GM23338 (cell line): ENCODE measurements around the gene ATXN7. TPM values are rescaled to one million over a fixed set of nuclear protein-coding genes. Genes with fewer than 3 reads are reported as not detected.

Experiments used
- ATAC-seq: fragments of 200-7000 bp; cut with Tn5 transposase; 3 replicates; pipeline ENCODE4 v1.9.1; 2020
- DNase-seq: peaks from one replicate; pipeline ENCODE4 v3.0.0-alpha.2; 2015; ENCODE audit warnings: low spot score
- H2AFZ ChIP-seq: fragments of 200-600 bp; sonication (generic); 2 replicates; pipeline ENCODE4 v1.8.0; 2016; ENCODE audit warnings: antibody characterized with exemption, mild to moderate bottlenecking, moderate library complexity
- H3F3A ChIP-seq: fragments of 200-600 bp; sonication (generic); replicated peaks from 2 replicates; pipeline ENCODE4 v1.8.0; 2017; ENCODE audit warnings: antibody characterized with exemption, mixed run types, low read depth
- H3K27ac ChIP-seq: fragments of 200-600 bp; sonication (generic); 2 replicates; pipeline ENCODE4 v1.6.1; 2016; ENCODE audit warnings: low read depth
- H3K27me3 ChIP-seq: fragments of 200-600 bp; sonication (generic); 2 replicates; pipeline ENCODE4 v1.8.0; 2016; ENCODE audit warnings: mild to moderate bottlenecking, mixed run types, moderate library complexity; ENCODE audit not compliant: insufficient read depth
- H3K36me3 ChIP-seq: fragments of 200-600 bp; sonication (generic); 2 replicates; pipeline ENCODE4 v1.8.0; 2016; ENCODE audit warnings: mild to moderate bottlenecking; ENCODE audit not compliant: insufficient read depth
- H3K4me1 ChIP-seq: fragments of 200-600 bp; sonication (generic); 2 replicates; pipeline ENCODE4 v1.8.0; 2016; ENCODE audit warnings: mild to moderate bottlenecking, moderate library complexity; ENCODE audit not compliant: insufficient read depth
- H3K4me2 ChIP-seq: fragments of 200-600 bp; sonication (generic); 2 replicates; pipeline ENCODE4 v1.7.1; 2017; ENCODE audit warnings: mixed run types
- H3K4me3 ChIP-seq: fragments of 200-600 bp; sonication (generic); 2 replicates; pipeline ENCODE4 v1.6.1; 2016; ENCODE audit warnings: mixed run types
- H3K79me2 ChIP-seq: fragments of 200-600 bp; sonication (generic); replicated peaks from 2 replicates; pipeline ENCODE4 v1.8.0; 2017; ENCODE audit warnings: mild to moderate bottlenecking; ENCODE audit not compliant: insufficient read depth
- H3K9me2 ChIP-seq: fragments of 200-600 bp; sonication (generic); 2 replicates; pipeline ENCODE4 v1.8.0; 2017; ENCODE audit not compliant: insufficient read depth
- H4K20me1 ChIP-seq: fragments of 200-600 bp; sonication (generic); replicated peaks from 2 replicates; pipeline ENCODE4 v1.8.0; 2017; ENCODE audit warnings: mild to moderate bottlenecking; ENCODE audit not compliant: insufficient read depth
- H3K27ac Mint-ChIP-seq: 2 replicates; pipeline ENCODE4 v1.8.0; 2020; ENCODE audit warnings: inconsistent platforms, mild to moderate bottlenecking, moderate library complexity, mixed read lengths
- H3K27me3 Mint-ChIP-seq: 3 replicates; pipeline ENCODE4 v1.8.0; 2022; ENCODE audit warnings: low read depth, mild to moderate bottlenecking, moderate library complexity, mixed read lengths, inconsistent platforms; ENCODE audit not compliant: insufficient read depth, poor library complexity
- H3K36me3 Mint-ChIP-seq: 3 replicates; pipeline ENCODE4 v1.8.0; 2021; ENCODE audit warnings: low read depth, mild to moderate bottlenecking, inconsistent platforms, moderate library complexity, mixed read lengths
- H3K4me1 Mint-ChIP-seq: 3 replicates; pipeline ENCODE4 v1.8.0; 2020; ENCODE audit warnings: mild to moderate bottlenecking, inconsistent platforms, mixed read lengths
- H3K4me3 Mint-ChIP-seq: 3 replicates; pipeline ENCODE4 v1.8.0; 2021; ENCODE audit warnings: moderate library complexity, mild to moderate bottlenecking, inconsistent platforms, mixed read lengths
- H3K9me3 Mint-ChIP-seq: 3 replicates; pipeline ENCODE4 v1.8.0; 2020; ENCODE audit warnings: moderate library complexity, mild to moderate bottlenecking, inconsistent platforms, mixed read lengths
- CREB1 ChIP-seq: fragments of 250-450 bp; sonication (Bioruptor Pico); IDR thresholded peaks from 2 replicates; pipeline ENCODE4 v1.5.0; 2020; ENCODE audit warnings: low read depth, mild to moderate bottlenecking, moderate library complexity
- CTCF ChIP-seq, 2 experiments: fragments of 200-600 bp in 1 of 2; sonication (generic) in 1 of 2; conservative IDR thresholded peaks; 2 replicates each; pipeline versions ENCODE4 v1.5.1 to v1.6.1; 2016 to 2017; ENCODE audit warnings: antibody characterized with exemption in 2 of 2, low read depth in 2 of 2, mild to moderate bottlenecking in 2 of 2, moderate library complexity in 1 of 2
- ETS1 ChIP-seq: IDR thresholded peaks from 2 replicates; pipeline ENCODE4 v1.6.1; 2016; ENCODE audit warnings: antibody characterized with exemption
- EZH2 ChIP-seq: fragments of 200-600 bp; sonication (generic); IDR thresholded peaks from one replicate; pipeline ENCODE4 v1.8.0; 2017; ENCODE audit warnings: antibody characterized with exemption, mild to moderate bottlenecking, low read depth; ENCODE audit not compliant: unreplicated experiment
- EZH2phosphoT487 ChIP-seq: fragments of 200-600 bp; sonication (generic); IDR thresholded peaks from one replicate; pipeline ENCODE4 v1.8.1; 2018; ENCODE audit warnings: antibody characterized with exemption; ENCODE audit not compliant: unreplicated experiment
- JUNB ChIP-seq: IDR thresholded peaks from one replicate; pipeline ENCODE4 v1.6.1; 2016; ENCODE audit warnings: antibody characterized with exemption; ENCODE audit not compliant: unreplicated experiment
- NANOG ChIP-seq: IDR thresholded peaks from 2 replicates; pipeline ENCODE4 v1.6.1; 2016; ENCODE audit warnings: antibody characterized with exemption, borderline replicate concordance
- POLR2AphosphoS5 ChIP-seq: IDR thresholded peaks from 2 replicates; pipeline ENCODE4 v1.6.1; 2016; ENCODE audit warnings: antibody characterized with exemption, low read depth
- REST ChIP-seq: IDR thresholded peaks from one replicate; pipeline ENCODE4 v1.6.1; 2018; ENCODE audit warnings: antibody characterized with exemption; ENCODE audit not compliant: unreplicated experiment
- STAT1 ChIP-seq: IDR thresholded peaks from one replicate; pipeline ENCODE4 v1.6.1; 2016; ENCODE audit warnings: antibody characterized with exemption; ENCODE audit not compliant: unreplicated experiment
- ZNF114 ChIP-seq: fragments of 250-450 bp; sonication (Bioruptor Pico); IDR thresholded peaks from 2 replicates; pipeline ENCODE4 v1.5.0; 2020; ENCODE audit warnings: mild to moderate bottlenecking, moderate library complexity
- ZNF331 ChIP-seq: fragments of 250-450 bp; sonication (Bioruptor Pico); IDR thresholded peaks from 2 replicates; pipeline ENCODE4 v1.5.0; 2020; ENCODE audit warnings: low read depth, mild to moderate bottlenecking, moderate library complexity
- polyA plus RNA-seq: library from polyadenylated mRNA; unstranded; fragments of >200 nt; fragmentation: Nextera tagmentation; extraction: Ambion mirVana; gene quantifications from 2 replicates; pipeline ENCODE4 v1.2.1, GENCODE V29; 2016
- total RNA-seq: library from RNA; depleted of rRNA; stranded (reverse); fragments of >200 nt; shearing (Covaris generic); gene quantifications from 2 replicates; pipeline ENCODE4 v1.2.3, GENCODE V29; 2014
- TF ChIP-seq, protein P1 (sequence below): fragments of 250-450 bp; sonication (Bioruptor Pico); IDR thresholded peaks from 2 replicates; pipeline ENCODE4 v1.5.0; 2020; ENCODE audit warnings: mild to moderate bottlenecking, moderate library complexity

Gene ATXN7
- total and polyA plus RNA-seq, 2 experiments from 2014 or later: 4.0 to 17.2 TPM

GRCh38 chr3:63926309-63926708 lies 62.6 kb downstream of the ATXN7 start:
- ATAC-seq (no peak), DNase-seq (no peak)
- no peaks in the 10 kb centered on the region for H3F3A ChIP-seq
- no peaks in the 10 kb centered on the region; the same call in 1 of the 2 replicates for H3K9me2 ChIP-seq
- peaks cover 13% of the 10 kb centered on the region for H3K4me1 Mint-ChIP-seq
- TF ChIP-seq JUNB (no peak), EZH2 (no peak), STAT1 (no peak), ZNF114 (CRISPR knock-in tag) (no peak), CREB1 (no peak), NANOG (no peak), POLR2AphosphoS5 (no peak), ETS1 (no peak), ZNF331 (CRISPR knock-in tag) (no peak), REST (no peak), CTCF (conservative IDR thresholded peaks at IDR 0.05; ENCODE audit: low read depth in 2 of 2) (no peak; a peak in 1 of 4 replicates), EZH2phosphoT487 (no peak)
- TF ChIP-seq, protein P1, sequence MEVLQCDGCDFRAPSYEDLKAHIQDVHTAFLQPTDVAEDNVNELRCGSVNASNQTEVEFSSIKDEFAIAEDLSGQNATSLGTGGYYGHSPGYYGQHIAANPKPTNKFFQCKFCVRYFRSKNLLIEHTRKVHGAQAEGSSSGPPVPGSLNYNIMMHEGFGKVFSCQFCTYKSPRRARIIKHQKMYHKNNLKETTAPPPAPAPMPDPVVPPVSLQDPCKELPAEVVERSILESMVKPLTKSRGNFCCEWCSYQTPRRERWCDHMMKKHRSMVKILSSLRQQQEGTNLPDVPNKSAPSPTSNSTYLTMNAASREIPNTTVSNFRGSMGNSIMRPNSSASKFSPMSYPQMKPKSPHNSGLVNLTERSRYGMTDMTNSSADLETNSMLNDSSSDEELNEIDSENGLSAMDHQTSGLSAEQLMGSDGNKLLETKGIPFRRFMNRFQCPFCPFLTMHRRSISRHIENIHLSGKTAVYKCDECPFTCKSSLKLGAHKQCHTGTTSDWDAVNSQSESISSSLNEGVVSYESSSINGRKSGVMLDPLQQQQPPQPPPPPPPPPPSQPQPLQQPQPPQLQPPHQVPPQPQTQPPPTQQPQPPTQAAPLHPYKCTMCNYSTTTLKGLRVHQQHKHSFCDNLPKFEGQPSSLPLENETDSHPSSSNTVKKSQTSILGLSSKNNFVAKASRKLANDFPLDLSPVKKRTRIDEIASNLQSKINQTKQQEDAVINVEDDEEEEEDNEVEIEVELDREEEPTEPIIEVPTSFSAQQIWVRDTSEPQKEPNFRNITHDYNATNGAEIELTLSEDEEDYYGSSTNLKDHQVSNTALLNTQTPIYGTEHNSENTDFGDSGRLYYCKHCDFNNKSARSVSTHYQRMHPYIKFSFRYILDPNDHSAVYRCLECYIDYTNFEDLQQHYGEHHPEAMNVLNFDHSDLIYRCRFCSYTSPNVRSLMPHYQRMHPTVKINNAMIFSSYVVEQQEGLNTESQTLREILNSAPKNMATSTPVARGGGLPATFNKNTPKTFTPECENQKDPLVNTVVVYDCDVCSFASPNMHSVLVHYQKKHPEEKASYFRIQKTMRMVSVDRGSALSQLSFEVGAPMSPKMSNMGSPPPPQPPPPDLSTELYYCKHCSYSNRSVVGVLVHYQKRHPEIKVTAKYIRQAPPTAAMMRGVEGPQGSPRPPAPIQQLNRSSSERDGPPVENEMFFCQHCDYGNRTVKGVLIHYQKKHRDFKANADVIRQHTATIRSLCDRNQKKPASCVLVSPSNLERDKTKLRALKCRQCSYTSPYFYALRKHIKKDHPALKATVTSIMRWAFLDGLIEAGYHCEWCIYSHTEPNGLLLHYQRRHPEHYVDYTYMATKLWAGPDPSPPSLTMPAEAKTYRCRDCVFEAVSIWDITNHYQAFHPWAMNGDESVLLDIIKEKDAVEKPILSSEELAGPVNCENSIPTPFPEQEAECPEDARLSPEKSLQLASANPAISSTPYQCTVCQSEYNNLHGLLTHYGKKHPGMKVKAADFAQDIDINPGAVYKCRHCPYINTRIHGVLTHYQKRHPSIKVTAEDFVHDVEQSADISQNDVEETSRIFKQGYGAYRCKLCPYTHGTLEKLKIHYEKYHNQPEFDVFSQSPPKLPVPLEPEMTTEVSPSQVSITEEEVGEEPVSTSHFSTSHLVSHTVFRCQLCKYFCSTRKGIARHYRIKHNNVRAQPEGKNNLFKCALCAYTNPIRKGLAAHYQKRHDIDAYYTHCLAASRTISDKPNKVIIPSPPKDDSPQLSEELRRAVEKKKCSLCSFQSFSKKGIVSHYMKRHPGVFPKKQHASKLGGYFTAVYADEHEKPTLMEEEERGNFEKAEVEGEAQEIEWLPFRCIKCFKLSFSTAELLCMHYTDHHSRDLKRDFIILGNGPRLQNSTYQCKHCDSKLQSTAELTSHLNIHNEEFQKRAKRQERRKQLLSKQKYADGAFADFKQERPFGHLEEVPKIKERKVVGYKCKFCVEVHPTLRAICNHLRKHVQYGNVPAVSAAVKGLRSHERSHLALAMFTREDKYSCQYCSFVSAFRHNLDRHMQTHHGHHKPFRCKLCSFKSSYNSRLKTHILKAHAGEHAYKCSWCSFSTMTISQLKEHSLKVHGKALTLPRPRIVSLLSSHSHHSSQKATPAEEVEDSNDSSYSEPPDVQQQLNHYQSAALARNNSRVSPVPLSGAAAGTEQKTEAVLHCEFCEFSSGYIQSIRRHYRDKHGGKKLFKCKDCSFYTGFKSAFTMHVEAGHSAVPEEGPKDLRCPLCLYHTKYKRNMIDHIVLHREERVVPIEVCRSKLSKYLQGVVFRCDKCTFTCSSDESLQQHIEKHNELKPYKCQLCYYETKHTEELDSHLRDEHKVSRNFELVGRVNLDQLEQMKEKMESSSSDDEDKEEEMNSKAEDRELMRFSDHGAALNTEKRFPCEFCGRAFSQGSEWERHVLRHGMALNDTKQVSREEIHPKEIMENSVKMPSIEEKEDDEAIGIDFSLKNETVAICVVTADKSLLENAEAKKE: no peak
- H3K9me3 Mint-ChIP-seq: peaks cover 28% of the 10 kb centered on the region
- no peak overlapping the region for H3K4me3 ChIP-seq
- no peak overlapping the region for H3K4me2 ChIP-seq
- H4K20me1 ChIP-seq: peaks cover 6% of the 10 kb centered on the region
- H3K27ac ChIP-seq: no peak overlapping the region
- no peak overlapping the region for H2AFZ ChIP-seq
- no peaks in the 10 kb centered on the region for H3K4me1 ChIP-seq
- H3K4me3 Mint-ChIP-seq: no peak overlapping the region
- H3K27me3 ChIP-seq: no peaks in the 10 kb centered on the region
- H3K36me3 ChIP-seq: 0 out of 2 replicates have a peak, but pooled peaks cover 4% of the 10 kb centered on the region
- H3K36me3 Mint-ChIP-seq: peaks cover 50% of the 10 kb centered on the region
- H3K79me2 ChIP-seq: peaks cover 35% of the 10 kb centered on the region
- no peak overlapping the region for H3K27ac Mint-ChIP-seq
- peaks cover 3% of the 10 kb centered on the region for H3K27me3 Mint-ChIP-seq
